ENCODE results near the gene GRAP2. TPM values are rescaled to one million over a fixed set of nuclear protein-coding genes. Genes with fewer than 3 reads are reported as not detected.
"Not testable (repeated sequence)": the region's sequence is repeated elsewhere in the genome, so short reads cannot be mapped to it uniquely, and the experiment has no call there.

The GRAP2 gene
- total RNA-seq, result 9.8 TPM

- DNase-seq (ENCODE audit: low spot score), result no peak
Observed at GRCh38 chr22:39900306-39901227, at the start of gene GRAP2. TSS of gene GRAP2 (plus strand) at chr22:39901084. CDS start at chr22:39947107, 46,023 bp downstream.

- DNase-seq (ENCODE audit: low spot score), result no peak
Observed at GRCh38 chr22:39851606-39852315, 49.1 kb upstream of the GRAP2 start.

- no peak for DNase-seq (ENCODE audit: low spot score)
Observed at GRCh38 chr22:39852799-39853198, 48.1 kb upstream of the GRAP2 start.

GRCh38 chr22:39856588-39856987 lies 44.3 kb upstream of the GRAP2 start:
- no peak for DNase-seq (ENCODE audit: low spot score)

GRCh38 chr22:39859903-39860588 lies 40.8 kb upstream of the GRAP2 start:
- no peak for DNase-seq (ENCODE audit: low spot score)

GRCh38 chr22:39868741-39869140 lies 32.1 kb upstream of the GRAP2 start:
- DNase-seq (ENCODE audit: low spot score), result no peak

GRCh38 chr22:39869797-39870196 lies 31.1 kb upstream of the GRAP2 start:
- not testable (repeated sequence) for DNase-seq (ENCODE audit: low spot score)

- DNase-seq (ENCODE audit: low spot score), result no peak
Observed at GRCh38 chr22:39871008-39871798, 29.7 kb upstream of the GRAP2 start.

- DNase-seq (ENCODE audit: low spot score), result no peak
Observed at GRCh38 chr22:39872548-39872947, 28.3 kb upstream of the GRAP2 start.

- DNase-seq (ENCODE audit: low spot score), result no peak
Observed at GRCh38 chr22:39873965-39874364, 26.9 kb upstream of the GRAP2 start.

GRCh38 chr22:39875176-39875885 lies 25.6 kb upstream of the GRAP2 start:
- not testable (repeated sequence) for DNase-seq (ENCODE audit: low spot score)

GRCh38 chr22:39877079-39877845 lies 23.6 kb upstream of the GRAP2 start:
- no peak for DNase-seq (ENCODE audit: low spot score)

- DNase-seq (ENCODE audit: low spot score), result no peak
Observed at GRCh38 chr22:39880722-39881121, 20.2 kb upstream of the GRAP2 start.

GRCh38 chr22:39883057-39883456 lies 17.8 kb upstream of the GRAP2 start:
- no peak for DNase-seq (ENCODE audit: low spot score)

GRCh38 chr22:39889924-39890323 lies 11.0 kb upstream of the GRAP2 start:
- not testable (repeated sequence) for DNase-seq (ENCODE audit: low spot score)

- DNase-seq (ENCODE audit: low spot score), result no peak
Observed at GRCh38 chr22:39893526-39893925, 7.4 kb upstream of the GRAP2 start, which contains the start of gene ENTHD1. TSS of gene ENTHD1 (minus strand) at chr22:39893760. CDS start at chr22:39887748, 6,012 bp downstream.

- DNase-seq (ENCODE audit: low spot score), result no peak
Observed at GRCh38 chr22:39894554-39895092, 6.3 kb upstream of the GRAP2 start.

GRCh38 chr22:39895682-39896081 lies 5.2 kb upstream of the GRAP2 start:
- no peak for DNase-seq (ENCODE audit: low spot score)

GRCh38 chr22:39896313-39896996 lies 4.4 kb upstream of the GRAP2 start:
- DNase-seq (ENCODE audit: low spot score), result no peak
